Measurements from ENCODE around the gene TFCP2. TPM values are rescaled to one million over a fixed set of nuclear protein-coding genes. Genes with fewer than 3 reads are reported as not detected.
A peak's percentile ranks its signal among the peaks of the same experiment; 100 is the strongest.

The TFCP2 gene
- total RNA-seq, 1 experiment from 2014 or later: 52.6 TPM

DNA sequence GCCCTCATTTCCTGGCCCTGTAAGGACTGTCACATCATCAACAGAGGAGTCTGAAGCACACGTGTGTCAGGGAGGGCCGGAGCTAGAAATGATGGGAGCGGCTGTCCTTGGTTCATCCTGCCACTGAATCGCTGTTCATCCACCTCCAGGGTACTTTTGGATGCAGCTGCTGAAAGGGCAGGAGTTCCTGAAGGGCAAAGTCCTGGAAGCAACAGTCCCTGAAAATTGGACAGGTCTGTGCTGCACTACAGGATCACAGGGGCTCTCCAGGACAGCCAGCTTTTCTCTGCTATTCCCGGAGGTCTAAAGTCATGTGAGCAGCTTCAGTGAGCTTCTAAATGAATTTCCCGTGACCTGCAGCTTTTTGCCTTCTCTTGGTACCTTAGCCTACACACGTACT lies 27.2 kb upstream of the TFCP2 start:
- H3K9me3 ChIP-seq: no peaks in the 10 kb centered on the region
- H3K27me3 ChIP-seq (replicated peaks; ENCODE audit: control insufficient read depth, insufficient read depth, low read length): no peaks in the 10 kb centered on the region
- DNase-seq: no peak
- intact Hi-C loops (cut with micrococcal nuclease; ENCODE audit: unreplicated experiment): no loop called here
- TF ChIP-seq, protein P1, sequence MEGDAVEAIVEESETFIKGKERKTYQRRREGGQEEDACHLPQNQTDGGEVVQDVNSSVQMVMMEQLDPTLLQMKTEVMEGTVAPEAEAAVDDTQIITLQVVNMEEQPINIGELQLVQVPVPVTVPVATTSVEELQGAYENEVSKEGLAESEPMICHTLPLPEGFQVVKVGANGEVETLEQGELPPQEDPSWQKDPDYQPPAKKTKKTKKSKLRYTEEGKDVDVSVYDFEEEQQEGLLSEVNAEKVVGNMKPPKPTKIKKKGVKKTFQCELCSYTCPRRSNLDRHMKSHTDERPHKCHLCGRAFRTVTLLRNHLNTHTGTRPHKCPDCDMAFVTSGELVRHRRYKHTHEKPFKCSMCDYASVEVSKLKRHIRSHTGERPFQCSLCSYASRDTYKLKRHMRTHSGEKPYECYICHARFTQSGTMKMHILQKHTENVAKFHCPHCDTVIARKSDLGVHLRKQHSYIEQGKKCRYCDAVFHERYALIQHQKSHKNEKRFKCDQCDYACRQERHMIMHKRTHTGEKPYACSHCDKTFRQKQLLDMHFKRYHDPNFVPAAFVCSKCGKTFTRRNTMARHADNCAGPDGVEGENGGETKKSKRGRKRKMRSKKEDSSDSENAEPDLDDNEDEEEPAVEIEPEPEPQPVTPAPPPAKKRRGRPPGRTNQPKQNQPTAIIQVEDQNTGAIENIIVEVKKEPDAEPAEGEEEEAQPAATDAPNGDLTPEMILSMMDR (IDR thresholded peaks at IDR 0.05; ENCODE audit: insufficient read depth in 1 of 2, low read depth in 1 of 2, low read length in 1 of 2, severe bottlenecking in 1 of 2, unreplicated experiment in 1 of 2): no peak
- H3K4me1 Mint-ChIP-seq (ENCODE audit: low read depth, unreplicated experiment): peaks cover 21% of the 10 kb centered on the region
- H3K9me3 Mint-ChIP-seq (ENCODE audit: unreplicated experiment): no peaks in the 10 kb centered on the region
- no peak overlapping the region for H3K4me3 Mint-ChIP-seq (ENCODE audit: unreplicated experiment)
- ChIA-PET POLR2A (interaction anchor here (0.8 kb wide), 1 partner anchor 19 kb away, joined by 6 read pairs; no protein-coding TSS in a partner anchor), CTCF (no interaction called here)
- H3K4me1 ChIP-seq: peaks cover 11% of the 10 kb centered on the region; the same call in 1 of the 2 replicates
- no peak overlapping the region for H3K27ac Mint-ChIP-seq (ENCODE audit: unreplicated experiment)
- no peaks in the 10 kb centered on the region for H3K27me3 Mint-ChIP-seq (ENCODE audit: insufficient read depth, unreplicated experiment)
- H3K4me3 ChIP-seq (ENCODE audit: low read depth, low read length): no peak overlapping the region
- H3K36me3 Mint-ChIP-seq (ENCODE audit: insufficient read depth, unreplicated experiment): no peaks in the 10 kb centered on the region
- no TSS peak for BruUV-seq (replicated peaks)
- no peaks in the 10 kb centered on the region for H3K36me3 ChIP-seq (ENCODE audit: control insufficient read depth, insufficient read depth, low read length)

DNA sequence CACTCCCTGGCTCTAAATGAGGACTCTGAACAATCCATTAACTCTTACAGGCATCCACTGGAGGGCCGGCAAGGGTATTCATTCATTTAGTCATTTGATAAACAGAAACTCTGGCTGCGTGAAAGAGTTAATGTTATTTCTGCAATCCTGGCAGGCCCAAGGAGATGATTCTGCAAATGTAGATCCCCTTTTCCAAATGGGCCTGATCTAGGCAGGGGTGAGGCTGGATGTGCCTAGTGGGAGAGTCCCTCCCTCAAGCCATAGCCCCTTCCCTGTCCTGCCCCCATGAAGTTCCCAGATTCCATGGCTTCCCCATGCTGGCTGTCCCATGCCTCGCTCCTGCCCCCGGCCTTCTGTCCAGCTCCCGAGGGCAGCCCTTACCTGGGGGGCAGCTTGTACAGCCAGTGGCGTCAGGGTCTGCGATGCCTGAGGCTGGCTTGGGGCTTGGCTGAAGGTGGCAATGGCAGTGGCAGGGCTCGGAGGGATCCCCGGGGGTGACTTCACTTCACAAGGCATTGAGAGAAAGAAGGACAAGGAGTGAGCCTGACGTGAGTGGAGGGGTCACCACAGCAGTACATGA lies 26.5 kb upstream of the TFCP2 start:
- Histone ChIP-seq H3K9me3 (no peaks in the 10 kb centered on the region), H3K27me3 (replicated peaks; ENCODE audit: control insufficient read depth, insufficient read depth, low read length) (no peaks in the 10 kb centered on the region), H3K4me1 (peaks cover 11% of the 10 kb centered on the region; the same call in 1 of the 2 replicates), H3K36me3 (ENCODE audit: control insufficient read depth, insufficient read depth, low read length) (no peaks in the 10 kb centered on the region), H3K4me3 (ENCODE audit: low read depth, low read length) (no peak overlapping the region)
- CTCF ChIA-PET: interaction anchor here (0.6 kb wide), 1 partner anchor 688 kb away, joined by 8 read pairs; no protein-coding TSS in a partner anchor
- Mint-ChIP-seq H3K4me1 (ENCODE audit: low read depth, unreplicated experiment) (peaks cover 21% of the 10 kb centered on the region), H3K9me3 (ENCODE audit: unreplicated experiment) (no peaks in the 10 kb centered on the region), H3K27ac (ENCODE audit: unreplicated experiment) (no peak overlapping the region), H3K4me3 (ENCODE audit: unreplicated experiment) (no peak overlapping the region), H3K27me3 (ENCODE audit: insufficient read depth, unreplicated experiment) (no peaks in the 10 kb centered on the region), H3K36me3 (ENCODE audit: insufficient read depth, unreplicated experiment) (no peaks in the 10 kb centered on the region)
- no peak for DNase-seq
- intact Hi-C loops (cut with micrococcal nuclease; ENCODE audit: unreplicated experiment): loop anchor here (2.0 kb wide), 1 partner anchor 19 kb away; the partner anchor contains the start of gene POU6F1
- POLR2A ChIA-PET: interaction anchor here (0.7 to 0.8 kb wide), 2 partner anchors 19 kb away, joined by 3 to 6 read pairs; no protein-coding TSS in a partner anchor
- BruUV-seq (replicated peaks): no TSS peak
- TF ChIP-seq, protein P1 (IDR thresholded peaks at IDR 0.05; ENCODE audit: insufficient read depth in 1 of 2, low read depth in 1 of 2, low read length in 1 of 2, severe bottlenecking in 1 of 2, unreplicated experiment in 1 of 2): no peak

DNA sequence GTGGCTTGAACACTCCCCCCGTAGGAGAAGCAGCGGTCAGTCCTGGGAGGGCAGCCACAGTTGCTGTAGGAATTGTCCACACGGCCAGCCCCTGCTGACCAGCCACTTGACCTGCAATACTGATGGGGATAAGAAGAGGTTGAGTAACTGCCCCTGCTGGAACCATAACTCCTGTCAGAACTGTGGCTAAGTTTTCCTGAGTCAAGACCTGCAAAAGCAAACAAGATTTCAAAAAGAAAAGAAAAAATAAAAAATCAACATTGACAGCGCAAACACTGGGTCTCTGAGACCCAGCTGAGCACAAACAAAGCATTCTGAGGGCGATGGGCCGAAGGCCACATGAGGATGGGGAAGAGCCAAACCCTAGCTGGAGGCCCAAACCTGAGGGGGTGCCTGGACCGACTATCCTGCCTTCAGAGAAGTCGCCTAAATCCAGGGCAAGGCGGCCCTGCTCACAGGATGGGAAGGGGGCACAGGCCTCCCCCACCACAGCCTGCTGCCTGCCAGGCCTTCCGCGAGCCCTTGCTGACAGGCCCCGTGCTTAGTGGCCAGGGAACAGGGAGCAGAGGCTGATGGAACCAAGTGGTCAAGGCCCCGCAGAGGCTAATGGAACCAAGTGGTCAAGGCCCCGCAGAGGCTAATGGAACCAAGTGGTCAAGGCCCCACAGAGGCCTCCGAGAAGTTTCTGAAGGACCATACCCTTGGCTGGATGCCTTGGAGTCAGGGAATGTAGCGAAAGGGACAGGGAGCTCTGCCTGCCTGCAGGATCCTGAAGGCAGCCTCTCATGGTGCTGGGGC lies 25.8 kb upstream of the TFCP2 start:
- H3K27me3 Mint-ChIP-seq (ENCODE audit: insufficient read depth, unreplicated experiment): no peaks in the 10 kb centered on the region
- H3K4me3 Mint-ChIP-seq (ENCODE audit: unreplicated experiment): no peak overlapping the region
- Histone ChIP-seq H3K36me3 (ENCODE audit: control insufficient read depth, insufficient read depth, low read length) (no peaks in the 10 kb centered on the region), H3K4me1 (peaks cover 11% of the 10 kb centered on the region; the same call in 1 of the 2 replicates), H3K4me3 (ENCODE audit: low read depth, low read length) (no peak overlapping the region), H3K9me3 (no peaks in the 10 kb centered on the region), H3K27me3 (replicated peaks; ENCODE audit: control insufficient read depth, insufficient read depth, low read length) (no peaks in the 10 kb centered on the region)
- H3K9me3 Mint-ChIP-seq (ENCODE audit: unreplicated experiment): no peaks in the 10 kb centered on the region
- ChIA-PET CTCF (interaction anchor here (0.6 kb wide), 1 partner anchor 687 kb away, joined by 8 read pairs; no protein-coding TSS in a partner anchor), POLR2A (interaction anchor here (0.7 kb wide), 1 partner anchor 20 kb away, joined by 3 read pairs; no protein-coding TSS in a partner anchor)
- TF ChIP-seq, protein P1 (IDR thresholded peaks at IDR 0.05; ENCODE audit: insufficient read depth in 1 of 2, low read depth in 1 of 2, low read length in 1 of 2, severe bottlenecking in 1 of 2, unreplicated experiment in 1 of 2): peak in 1 of 2 experiments; percentile 13
- H3K27ac Mint-ChIP-seq (ENCODE audit: unreplicated experiment): peak overlapping the region; percentile 43
- no peaks in the 10 kb centered on the region for H3K36me3 Mint-ChIP-seq (ENCODE audit: insufficient read depth, unreplicated experiment)
- intact Hi-C loops (cut with micrococcal nuclease; ENCODE audit: unreplicated experiment): loop anchor here (1.0 to 2.0 kb wide), 2 partner anchors 20 to 25 kb away; partner anchors contain the start of genes POU6F1 and TFCP2
- DNase-seq: peak; percentile 50 to 52
- peaks cover 21% of the 10 kb centered on the region for H3K4me1 Mint-ChIP-seq (ENCODE audit: low read depth, unreplicated experiment)
- BruUV-seq (replicated peaks): no TSS peak
